GM06990 (cell line): ENCODE results near the gene KDSR.
A peak's percentile ranks its signal among the peaks of the same experiment; 100 is the strongest.

Experiments used
- DNase-seq: peaks from one replicate; pipeline ENCODE4 v3.0.0-alpha.2; 2011; ENCODE audit not compliant: insufficient read length; ENCODE audit errors: extremely low read depth
- H3K27me3 ChIP-seq: replicated peaks from 2 replicates; pipeline ENCODE4 v1.6.0; 2011; ENCODE audit warnings: low read length; ENCODE audit not compliant: control insufficient read depth, insufficient read depth
- H3K36me3 ChIP-seq: 2 replicates; pipeline ENCODE4 v1.5.1; 2011; ENCODE audit warnings: low read length; ENCODE audit not compliant: control insufficient read depth, insufficient read depth
- H3K4me3 ChIP-seq: replicated peaks from 2 replicates; pipeline ENCODE4 v1.5.1; 2011; ENCODE audit warnings: low read depth, mild to moderate bottlenecking, control low read depth, low read length
- TF ChIP-seq, protein P1 (sequence below): IDR thresholded peaks from 2 replicates; pipeline ENCODE4 v1.5.1; 2011; ENCODE audit warnings: low read length, control low read depth, mild to moderate bottlenecking, inconsistent platforms; ENCODE audit not compliant: insufficient read depth, poor library complexity, severe bottlenecking

KDSR gene

DNA sequence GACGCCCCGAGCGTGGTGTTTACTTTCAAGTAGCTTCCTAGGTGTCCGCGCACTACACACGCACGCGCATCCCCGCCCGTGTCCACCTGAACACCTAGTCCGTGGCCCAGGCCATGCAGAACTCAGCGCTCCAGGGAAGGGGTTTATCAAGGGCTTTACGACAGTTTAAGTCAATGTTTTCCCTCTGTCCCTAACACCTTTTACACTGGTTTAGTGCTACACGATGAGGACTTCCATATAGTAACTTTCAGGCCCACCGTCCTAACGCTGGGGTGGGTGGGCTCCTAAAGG lies 46.1 kb downstream of the KDSR start:
- Histone ChIP-seq H3K36me3 (no peaks in the 10 kb centered on the region), H3K4me3 (peak overlapping the region; percentile 74), H3K27me3 (no peaks in the 10 kb centered on the region)
- TF ChIP-seq, protein P1, sequence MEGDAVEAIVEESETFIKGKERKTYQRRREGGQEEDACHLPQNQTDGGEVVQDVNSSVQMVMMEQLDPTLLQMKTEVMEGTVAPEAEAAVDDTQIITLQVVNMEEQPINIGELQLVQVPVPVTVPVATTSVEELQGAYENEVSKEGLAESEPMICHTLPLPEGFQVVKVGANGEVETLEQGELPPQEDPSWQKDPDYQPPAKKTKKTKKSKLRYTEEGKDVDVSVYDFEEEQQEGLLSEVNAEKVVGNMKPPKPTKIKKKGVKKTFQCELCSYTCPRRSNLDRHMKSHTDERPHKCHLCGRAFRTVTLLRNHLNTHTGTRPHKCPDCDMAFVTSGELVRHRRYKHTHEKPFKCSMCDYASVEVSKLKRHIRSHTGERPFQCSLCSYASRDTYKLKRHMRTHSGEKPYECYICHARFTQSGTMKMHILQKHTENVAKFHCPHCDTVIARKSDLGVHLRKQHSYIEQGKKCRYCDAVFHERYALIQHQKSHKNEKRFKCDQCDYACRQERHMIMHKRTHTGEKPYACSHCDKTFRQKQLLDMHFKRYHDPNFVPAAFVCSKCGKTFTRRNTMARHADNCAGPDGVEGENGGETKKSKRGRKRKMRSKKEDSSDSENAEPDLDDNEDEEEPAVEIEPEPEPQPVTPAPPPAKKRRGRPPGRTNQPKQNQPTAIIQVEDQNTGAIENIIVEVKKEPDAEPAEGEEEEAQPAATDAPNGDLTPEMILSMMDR, result no peak
- no peak for DNase-seq

DNA sequence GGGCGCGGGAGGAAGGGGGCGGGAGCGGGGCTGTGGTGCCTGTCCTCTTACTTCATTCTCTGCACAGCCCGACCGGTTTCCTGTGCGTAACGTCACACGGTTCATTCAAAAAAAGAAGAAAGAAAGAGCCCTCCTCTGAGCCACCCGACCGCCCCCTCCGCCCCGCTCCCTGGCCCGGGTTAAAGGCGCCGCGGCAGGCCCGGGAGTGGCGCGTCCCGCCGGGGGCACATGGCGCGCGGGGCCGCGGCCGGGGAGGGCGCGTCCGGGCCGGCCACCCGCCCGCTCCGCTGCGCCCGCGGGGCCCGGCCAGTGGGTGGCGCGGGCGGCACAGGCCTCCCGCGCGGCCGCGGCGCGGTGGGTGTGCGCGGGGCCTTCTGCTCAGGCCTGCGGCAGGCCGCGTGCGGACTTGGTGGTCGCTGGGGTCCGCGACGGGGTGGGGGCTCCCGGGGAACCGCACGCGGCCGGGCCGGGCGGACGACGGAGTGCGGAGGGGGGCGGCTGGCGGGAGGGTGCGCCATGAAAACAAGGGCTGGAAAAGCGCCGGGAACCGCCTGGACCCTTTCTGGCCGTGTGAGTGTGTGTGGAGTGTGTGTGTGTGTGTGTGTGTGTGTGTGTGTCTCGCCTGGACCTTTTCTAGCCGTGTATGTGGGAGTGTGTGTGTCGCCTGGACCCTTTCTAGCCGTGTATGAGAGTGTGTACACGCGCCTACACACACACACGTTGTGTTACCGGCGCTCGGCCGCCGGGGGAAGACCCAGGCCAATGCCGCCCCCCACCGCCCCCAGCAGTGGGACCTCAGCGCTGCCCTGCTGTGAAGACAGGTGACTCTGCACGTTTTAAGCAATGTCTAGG lies 46.7 kb downstream of the KDSR start:
- Histone ChIP-seq H3K36me3 (no peaks in the 10 kb centered on the region), H3K27me3 (no peaks in the 10 kb centered on the region), H3K4me3 (peak overlapping the region; percentile 98)
- TF ChIP-seq, protein P1, result peak; percentile 19
- DNase-seq, result peak; percentile 85

DNA sequence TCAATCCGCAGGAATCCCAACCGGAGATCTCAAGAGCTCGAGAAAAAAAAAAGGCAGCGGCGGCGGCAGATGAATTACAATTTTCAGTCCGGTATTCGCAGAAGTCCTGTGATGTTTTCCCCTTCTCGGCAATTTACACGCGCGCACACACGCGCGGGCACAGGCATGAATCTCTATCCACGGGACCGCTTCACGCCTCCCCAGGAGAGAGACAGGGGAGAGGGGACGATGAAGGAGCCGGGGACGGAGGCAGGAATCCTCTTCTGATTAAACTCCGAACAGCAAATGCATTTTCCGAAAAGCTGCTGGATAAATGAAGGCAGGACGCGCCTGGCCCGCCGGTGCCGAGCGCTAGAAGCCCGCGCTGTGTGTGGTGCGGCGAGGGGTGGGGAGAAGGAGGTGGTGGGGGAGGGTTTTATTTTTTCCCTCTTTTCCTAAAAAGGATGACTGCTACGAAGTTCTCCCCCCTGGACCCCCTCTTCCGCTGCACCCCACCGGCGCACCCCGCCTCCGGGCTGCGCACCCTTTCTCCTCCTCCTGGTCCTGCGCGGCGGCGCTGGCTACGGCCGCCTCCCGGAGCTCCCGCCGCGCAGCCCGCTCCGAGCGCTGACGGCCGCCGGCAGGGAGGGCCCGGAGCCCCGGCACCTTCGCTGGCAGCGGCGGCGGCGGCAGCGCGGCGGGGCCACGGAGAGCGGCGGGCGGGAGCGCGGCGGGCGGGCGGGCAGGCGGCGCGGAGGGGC lies 47.5 kb downstream of the KDSR start, which contains the start of gene BCL2:
TSS of gene BCL2 (minus strand) at position 387 of the 740 bp plus-strand sequence.
- H3K36me3 ChIP-seq, result no peaks in the 10 kb centered on the region

DNA sequence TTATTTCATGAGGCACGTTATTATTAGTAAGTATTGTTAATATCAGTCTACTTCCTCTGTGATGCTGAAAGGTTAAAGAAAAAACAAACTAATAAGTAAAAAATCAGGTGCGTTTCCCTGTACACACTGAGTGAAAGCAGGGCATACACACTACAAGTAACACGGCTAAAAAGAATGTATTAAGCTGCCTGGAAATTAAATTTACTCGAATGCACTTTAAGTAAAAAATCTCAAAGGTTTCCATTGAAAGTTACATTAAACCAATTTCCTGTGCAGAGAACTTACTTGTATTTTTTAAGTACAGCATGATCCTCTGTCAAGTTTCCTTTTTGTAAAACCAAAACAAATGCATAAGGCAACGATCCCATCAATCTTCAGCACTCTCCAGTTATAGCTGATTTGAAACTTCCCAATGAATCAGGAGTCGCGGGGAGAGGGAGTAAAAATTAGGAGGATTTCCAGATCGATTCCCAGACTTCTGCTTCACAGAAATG lies 48.1 kb downstream of the KDSR start:
- H3K27me3 ChIP-seq, result no peaks in the 10 kb centered on the region
- no peaks in the 10 kb centered on the region for H3K36me3 ChIP-seq
- H3K4me3 ChIP-seq, result peak overlapping the region; percentile 98
- DNase-seq, result no peak
- TF ChIP-seq, protein P1, result no peak

More for the DNA sequence above, 47.5 kb downstream of the KDSR start, which contains the start of gene BCL2:
- Histone ChIP-seq H3K4me3 (peak within 1 kb of the TSS; percentile 98), H3K27me3 (no peaks in the 10 kb centered on the region)
- TF ChIP-seq, protein P1, result no peak
- DNase-seq, result no peak

DNA sequence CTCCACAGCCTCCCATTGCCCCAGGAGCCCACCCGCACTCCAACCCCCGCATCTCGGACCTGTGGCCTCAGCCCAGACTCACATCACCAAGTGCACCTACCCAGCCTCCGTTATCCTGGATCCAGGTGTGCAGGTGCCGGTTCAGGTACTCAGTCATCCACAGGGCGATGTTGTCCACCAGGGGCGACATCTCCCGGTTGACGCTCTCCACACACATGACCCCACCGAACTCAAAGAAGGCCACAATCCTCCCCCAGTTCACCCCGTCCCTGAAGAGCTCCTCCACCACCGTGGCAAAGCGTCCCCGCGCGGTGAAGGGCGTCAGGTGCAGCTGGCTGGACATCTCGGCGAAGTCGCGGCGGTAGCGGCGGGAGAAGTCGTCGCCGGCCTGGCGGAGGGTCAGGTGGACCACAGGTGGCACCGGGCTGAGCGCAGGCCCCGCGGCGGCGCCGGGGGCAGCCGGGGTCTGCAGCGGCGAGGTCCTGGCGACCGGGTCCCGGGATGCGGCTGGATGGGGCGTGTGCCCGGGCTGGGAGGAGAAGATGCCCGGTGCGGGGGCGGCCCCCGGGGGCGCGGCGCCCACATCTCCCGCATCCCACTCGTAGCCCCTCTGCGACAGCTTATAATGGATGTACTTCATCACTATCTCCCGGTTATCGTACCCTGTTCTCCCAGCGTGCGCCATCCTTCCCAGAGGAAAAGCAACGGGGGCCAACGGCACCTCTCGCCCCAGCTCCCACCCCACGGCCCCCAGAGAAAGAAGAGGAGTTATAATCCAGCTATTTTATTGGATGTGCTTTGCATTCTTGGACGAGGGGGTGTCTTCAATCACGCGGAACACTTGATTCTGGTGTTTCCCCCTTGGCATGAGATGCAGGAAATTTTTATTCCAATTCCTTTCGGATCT lies 48.8 kb downstream of the KDSR start:
- TF ChIP-seq, protein P1, result peak; percentile 98
- H3K36me3 ChIP-seq, result no peaks in the 10 kb centered on the region
- peak; percentile 89 for DNase-seq
- H3K27me3 ChIP-seq, result no peaks in the 10 kb centered on the region
- H3K4me3 ChIP-seq, result peak overlapping the region; percentile 98
